ENCODE data around the gene ZNF532.

GRCh38 chr18:58862356-58862755, 2.3 kb upstream of the ZNF532 start:
- TF ChIP-seq CTCF (IDR thresholded peaks at IDR 0.05; ENCODE audit: borderline replicate concordance, extremely low read depth, low read length, poor library complexity, severe bottlenecking) (no peak), EZH2 (IDR thresholded peaks at IDR 0.05; ENCODE audit: borderline replicate concordance, low read depth, low read length, severe bottlenecking) (no peak)

All from DND-41 (cell line).